ENCODE results near the gene OSBPL6.

DNA sequence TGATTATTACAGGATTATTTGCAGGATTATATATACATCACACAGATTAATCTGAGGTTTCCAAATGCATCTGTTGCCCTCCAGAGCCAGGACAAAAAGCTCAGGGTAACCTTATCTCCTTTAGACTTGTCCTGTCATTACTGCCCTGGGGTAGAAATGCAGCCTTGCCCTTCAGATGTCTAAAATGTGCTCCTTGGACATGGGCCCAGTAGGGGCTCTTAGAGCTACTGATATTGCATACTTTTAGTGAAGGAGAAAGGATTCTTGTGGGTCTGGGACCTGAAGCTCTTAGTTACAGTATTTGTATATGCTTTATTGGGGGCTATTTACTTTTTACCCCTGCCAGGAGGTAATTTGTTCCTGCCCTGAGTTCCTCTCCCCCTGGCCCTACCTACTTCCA lies 200.5 kb downstream of the OSBPL6 start:
- TF ChIP-seq POLR2AphosphoS5 (IDR thresholded peaks at IDR 0.05) (no peak), POLR2A (IDR thresholded peaks at IDR 0.05) (no peak), EP300 (IDR thresholded peaks at IDR 0.05) (no peak)
- TF ChIP-seq, protein P1, sequence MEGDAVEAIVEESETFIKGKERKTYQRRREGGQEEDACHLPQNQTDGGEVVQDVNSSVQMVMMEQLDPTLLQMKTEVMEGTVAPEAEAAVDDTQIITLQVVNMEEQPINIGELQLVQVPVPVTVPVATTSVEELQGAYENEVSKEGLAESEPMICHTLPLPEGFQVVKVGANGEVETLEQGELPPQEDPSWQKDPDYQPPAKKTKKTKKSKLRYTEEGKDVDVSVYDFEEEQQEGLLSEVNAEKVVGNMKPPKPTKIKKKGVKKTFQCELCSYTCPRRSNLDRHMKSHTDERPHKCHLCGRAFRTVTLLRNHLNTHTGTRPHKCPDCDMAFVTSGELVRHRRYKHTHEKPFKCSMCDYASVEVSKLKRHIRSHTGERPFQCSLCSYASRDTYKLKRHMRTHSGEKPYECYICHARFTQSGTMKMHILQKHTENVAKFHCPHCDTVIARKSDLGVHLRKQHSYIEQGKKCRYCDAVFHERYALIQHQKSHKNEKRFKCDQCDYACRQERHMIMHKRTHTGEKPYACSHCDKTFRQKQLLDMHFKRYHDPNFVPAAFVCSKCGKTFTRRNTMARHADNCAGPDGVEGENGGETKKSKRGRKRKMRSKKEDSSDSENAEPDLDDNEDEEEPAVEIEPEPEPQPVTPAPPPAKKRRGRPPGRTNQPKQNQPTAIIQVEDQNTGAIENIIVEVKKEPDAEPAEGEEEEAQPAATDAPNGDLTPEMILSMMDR (IDR thresholded peaks at IDR 0.05): no peak
